IPS-NIHi11 (cell line): ENCODE measurements around the gene PRXL2A.
"Not testable (repeated sequence)": the region's sequence is repeated elsewhere in the genome, so short reads cannot be mapped to it uniquely, and the experiment has no call there.

Experiments used
- DNase-seq: peaks from one replicate; pipeline ENCODE4 v3.0.0; 2012; ENCODE audit warnings: mixed read lengths, low spot score

Gene PRXL2A

GRCh38 chr10:80408242-80409101 lies at the start of gene PRXL2A:
TSS of gene PRXL2A (plus strand) at chr10:80408551. CDS start at chr10:80420468, 11,917 bp downstream.
- peak; percentile 99 for DNase-seq

DNA sequence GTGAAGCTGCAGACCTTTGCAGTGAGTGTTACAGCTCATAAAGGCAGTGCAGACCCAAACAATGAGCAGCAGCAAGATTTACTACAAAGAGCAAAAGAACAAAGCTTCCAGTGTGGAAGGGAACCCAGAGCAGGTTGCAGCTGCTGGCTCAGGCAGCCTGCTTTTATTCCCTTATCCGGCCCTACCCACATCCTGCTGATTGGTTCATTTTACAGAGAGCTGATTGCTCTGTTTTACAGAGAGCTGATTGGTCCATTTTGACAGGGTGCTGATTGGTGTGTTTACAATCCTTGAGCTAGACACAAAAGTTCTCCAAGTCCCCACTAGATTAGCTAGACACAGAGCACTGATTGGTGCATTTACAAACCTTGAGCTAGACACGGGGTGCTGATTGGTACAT lies 49.4 kb upstream of the PRXL2A start:
- DNase-seq: not testable (repeated sequence)

- no peak for DNase-seq
Measured at GRCh38 chr10:80359644-80360043, 48.7 kb upstream of the PRXL2A start.

- DNase-seq: no peak
Measured at GRCh38 chr10:80365510-80365909, 42.8 kb upstream of the PRXL2A start.

- no peak for DNase-seq
Measured at GRCh38 chr10:80371467-80371866, 36.9 kb upstream of the PRXL2A start.

DNA sequence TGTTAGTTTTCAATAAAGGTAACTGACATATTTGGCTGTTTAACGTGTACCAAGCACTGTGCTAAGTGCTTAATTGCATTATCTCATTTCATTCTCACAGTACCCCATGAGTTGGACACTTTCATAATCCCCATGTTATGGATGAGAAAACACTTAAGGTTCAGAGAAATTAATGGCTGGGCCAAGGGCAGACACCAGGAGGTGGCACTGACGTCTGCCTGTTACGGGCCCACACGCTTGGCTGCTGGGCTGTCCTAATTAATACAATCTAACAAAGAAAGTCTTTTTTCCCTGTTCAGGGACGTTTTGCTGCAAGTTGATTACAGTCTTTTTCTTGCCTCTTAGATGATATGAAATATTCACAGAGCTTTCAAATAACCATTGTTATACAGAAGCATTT lies 35.7 kb upstream of the PRXL2A start:
- DNase-seq: peak; percentile 24

DNA sequence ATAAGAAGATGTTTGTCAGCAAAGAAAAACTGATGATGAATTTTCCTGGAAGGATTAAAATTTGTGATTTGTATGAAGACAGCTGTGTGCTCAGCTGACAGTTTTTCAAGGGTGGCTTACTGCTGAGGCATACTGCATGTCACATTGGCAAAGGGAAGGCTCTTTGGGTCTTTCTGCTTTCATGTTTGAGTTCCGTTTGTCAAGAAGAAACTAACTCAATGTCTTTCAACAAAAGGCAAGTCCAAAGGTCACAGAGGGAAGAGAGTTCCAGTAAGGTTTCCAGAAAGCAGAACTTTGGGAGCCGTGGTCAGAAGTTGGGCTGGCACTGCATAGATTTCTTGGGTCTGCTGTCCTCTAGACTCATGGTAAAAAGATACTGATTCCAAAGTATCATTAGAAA lies 34.8 kb upstream of the PRXL2A start:
- DNase-seq: no peak

DNA sequence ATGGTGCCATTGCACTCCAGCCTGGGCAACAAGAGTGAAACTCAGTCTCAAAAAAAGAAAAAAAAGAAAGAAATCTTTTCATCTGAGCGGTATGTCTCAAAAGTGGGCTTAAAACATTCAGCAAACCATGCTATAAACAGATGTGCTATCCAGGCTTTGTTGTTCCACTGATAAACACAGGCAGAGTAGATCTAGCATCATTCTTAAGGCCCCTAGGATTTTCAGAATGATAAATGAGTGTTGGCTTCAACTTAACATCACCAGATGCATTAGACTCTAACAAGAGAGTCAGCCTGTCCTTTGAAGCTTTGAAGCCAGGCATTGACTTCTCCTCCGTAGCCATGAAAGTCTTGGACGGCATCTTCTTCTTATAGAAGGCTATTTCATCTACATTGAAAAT lies 28.6 kb upstream of the PRXL2A start:
- DNase-seq: no peak

DNA sequence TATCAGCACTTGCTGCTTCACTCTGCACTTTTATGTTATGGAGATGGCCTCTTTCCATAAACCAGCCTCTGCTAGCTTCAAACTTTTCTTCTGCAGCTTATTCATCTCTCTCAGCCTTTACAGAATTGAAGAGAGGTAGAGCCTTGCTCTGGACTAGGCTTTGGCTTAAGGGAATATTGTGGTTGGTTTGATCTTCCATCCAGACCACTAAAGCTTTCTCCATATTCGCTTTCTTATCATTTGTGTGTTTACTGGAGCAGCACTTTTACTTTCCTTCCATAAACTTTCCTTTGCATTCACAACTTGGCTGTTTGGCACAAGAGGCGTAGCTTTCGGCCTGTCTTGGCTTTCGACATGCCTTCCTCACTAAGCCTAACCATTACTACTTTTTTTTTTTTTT lies 28.2 kb upstream of the PRXL2A start:
- DNase-seq: no peak

DNA sequence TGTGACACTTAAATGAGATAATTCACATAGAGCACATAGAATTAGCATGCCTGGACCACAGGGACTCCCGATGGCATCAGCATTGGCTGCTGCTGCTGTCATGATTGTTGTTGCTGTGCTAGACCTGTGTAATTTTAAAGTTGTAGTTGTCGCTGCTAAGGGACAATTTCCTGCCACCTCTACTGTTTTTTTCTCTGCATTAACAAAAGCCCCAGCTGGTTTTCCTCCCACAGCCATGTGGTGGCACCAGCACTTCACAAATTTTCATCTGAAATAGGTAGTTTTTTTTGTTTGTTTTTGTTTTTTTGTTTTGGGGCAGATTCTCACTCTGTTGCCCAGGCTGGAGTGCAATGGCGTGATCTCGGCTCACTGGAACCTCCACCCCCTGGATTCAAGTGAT lies 25.4 kb upstream of the PRXL2A start:
- peak; percentile 59 for DNase-seq

GRCh38 chr10:80390740-80391139 lies 17.6 kb upstream of the PRXL2A start:
- DNase-seq: no peak

- DNase-seq: no peak
Measured at GRCh38 chr10:80392250-80392649, 16.1 kb upstream of the PRXL2A start.

- no peak for DNase-seq
Measured at GRCh38 chr10:80394358-80394916, 13.9 kb upstream of the PRXL2A start.

DNA sequence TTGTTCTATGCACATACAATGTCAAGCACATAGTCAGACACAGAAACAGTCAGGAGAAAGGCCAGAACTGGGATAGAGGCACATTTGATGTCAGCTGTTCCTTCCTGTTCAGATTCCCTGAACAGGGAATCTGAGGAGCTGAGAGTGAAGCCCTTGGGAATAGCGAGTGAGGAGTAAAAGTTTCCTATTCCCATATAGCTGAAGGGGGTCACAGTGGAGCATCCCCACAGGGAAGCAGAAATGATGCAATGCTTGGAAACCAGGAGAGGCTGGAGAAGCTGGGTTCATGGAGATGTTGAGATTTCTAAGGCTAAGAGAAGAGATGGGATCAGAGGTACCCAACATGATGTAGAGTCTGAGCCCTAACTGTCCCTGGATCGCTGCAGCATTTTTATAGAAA lies 11.3 kb upstream of the PRXL2A start:
- DNase-seq: no peak

DNA sequence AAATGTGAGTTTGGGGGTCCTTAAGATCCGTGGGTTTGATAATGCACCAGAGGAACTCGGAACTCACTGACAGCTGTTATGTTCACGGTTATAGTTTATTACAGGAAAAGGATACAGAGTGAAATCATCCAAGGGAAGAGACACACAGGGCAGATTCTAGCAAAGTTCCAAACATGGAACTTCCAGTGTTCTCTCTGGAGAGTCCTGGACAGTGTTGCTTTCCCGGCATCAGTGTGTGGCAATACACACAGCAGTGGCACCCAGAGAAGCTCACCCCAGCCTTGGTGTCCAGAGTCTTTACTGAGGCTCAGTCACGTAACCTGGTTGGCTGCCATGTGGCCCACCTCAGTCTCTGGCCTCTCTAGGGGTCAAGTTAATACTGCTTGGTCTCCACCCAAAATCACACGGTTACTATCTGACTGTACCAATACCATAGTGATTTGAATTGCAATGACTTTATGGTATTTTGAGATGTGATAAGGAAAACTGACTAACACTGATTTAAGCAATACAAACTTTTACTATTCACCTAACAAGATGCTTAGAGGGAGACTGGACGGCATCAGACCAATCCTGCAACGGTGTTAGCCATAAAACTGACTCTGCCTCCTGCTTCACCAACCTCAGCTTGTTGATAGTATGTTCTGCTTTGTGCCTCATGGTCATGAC lies 8.1 kb upstream of the PRXL2A start:
- DNase-seq: no peak

DNA sequence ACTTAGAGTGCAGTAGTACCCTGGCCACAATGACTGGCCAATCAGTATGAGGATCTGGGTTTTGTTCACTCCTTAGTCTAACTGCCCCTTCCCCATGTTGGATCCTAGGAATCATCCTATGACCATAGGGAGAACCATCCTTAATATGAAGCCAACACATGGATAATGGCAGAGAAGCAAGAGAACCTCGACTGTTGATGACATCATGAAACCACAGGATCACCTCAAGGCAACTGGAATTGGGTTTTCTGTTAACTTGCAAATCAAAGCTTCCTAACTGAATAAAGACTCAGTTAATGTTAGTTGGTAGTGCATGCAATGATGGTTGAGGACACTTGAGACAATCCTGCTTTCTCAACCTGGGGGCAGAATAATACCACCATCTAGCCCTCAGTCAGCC lies 3.3 kb upstream of the PRXL2A start:
- DNase-seq: no peak

GRCh38 chr10:80405626-80406025 lies 2.7 kb upstream of the PRXL2A start:
- DNase-seq: peak; percentile 40

GRCh38 chr10:80406204-80406603 lies 2.1 kb upstream of the PRXL2A start:
- DNase-seq: no peak

DNA sequence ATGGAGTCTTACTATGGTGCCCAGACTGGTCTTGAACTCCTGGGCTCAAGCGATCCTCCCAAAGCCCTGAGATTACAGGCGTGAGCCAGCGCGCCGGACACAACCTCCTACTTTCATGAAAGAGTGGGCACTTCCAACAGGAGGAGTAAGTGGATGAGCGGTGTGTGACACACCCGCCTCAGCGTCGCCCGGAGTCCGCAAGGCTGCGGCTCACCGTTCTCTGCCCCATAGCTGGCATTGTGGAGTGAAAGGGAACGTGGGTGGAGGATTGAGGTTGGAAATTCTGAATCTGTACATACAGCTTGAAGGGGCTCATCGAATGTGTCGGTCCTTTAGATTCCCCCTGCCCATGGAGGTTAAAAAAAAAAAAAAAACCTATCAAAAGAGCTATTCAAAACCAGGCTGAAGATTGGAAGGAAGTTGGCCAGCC lies 524 bp upstream of the PRXL2A start:
- DNase-seq: peak; percentile 54

- DNase-seq: peak; percentile 26
Measured at GRCh38 chr10:80409121-80409520, 770 bp downstream of the PRXL2A start.

GRCh38 chr10:80410122-80410521 lies 1.8 kb downstream of the PRXL2A start:
- no peak for DNase-seq

- DNase-seq: no peak
Measured at GRCh38 chr10:80410578-80411145, 2.3 kb downstream of the PRXL2A start.

GRCh38 chr10:80411267-80411668 lies 2.9 kb downstream of the PRXL2A start:
- DNase-seq: no peak
